Endothelial cell of umbilical vein (primary cell): ENCODE data around the gene DPP7. TPM values are rescaled to one million over a fixed set of nuclear protein-coding genes. Genes with fewer than 3 reads are reported as not detected.

Source experiments
- BruUV-seq: library from RNA; stranded (reverse); fragments of 400-500 nt; replicated peaks from 2 replicates; lab custom pipeline; 2021; lab: Mats Ljungman, UMichigan
- CTCF ChIA-PET: fragments of 300-600, 350-600 bp; sonication (Branson Sonifier 250); formaldehyde crosslinking; loops from one replicate; lab custom pipeline; 2021; ENCODE audit warnings: antibody characterized with exemption, inconsistent platforms; lab: Charles Lee
- POLR2A ChIA-PET: fragments of 300-600, 350-600 bp; sonication (Branson Sonifier 250); formaldehyde crosslinking; loops from one replicate; lab custom pipeline; 2021; ENCODE audit warnings: antibody characterized with exemption, inconsistent platforms; lab: Charles Lee
- DNase-seq: peaks from one replicate; pipeline ENCODE4 v3.0.0-alpha.2; 2011; ENCODE audit warnings: low read depth, low spot score
- FAIRE-seq: peaks from 2 replicates; lab custom pipeline; 2011; peaks lifted over from hg19 to GRCh38; lab: Jason Lieb, UNC
- H2AFZ ChIP-seq: 2 replicates; pipeline ENCODE4 v1.6.0; 2012; ENCODE audit warnings: low read depth, low read length, control low read depth, inconsistent platforms
- H3K27ac ChIP-seq: 2 replicates; pipeline ENCODE4 v1.5.1; 2011; ENCODE audit warnings: low read depth, mild to moderate bottlenecking, control low read depth, low read length, moderate library complexity; ENCODE audit not compliant: insufficient read depth
- H3K27me3 ChIP-seq, 2 experiments: 2 replicates each; pipeline versions ENCODE4 v1.6.0 to v1.6.1; 2011; ENCODE audit warnings: low read length in 2 of 2, mixed read lengths in 1 of 2; ENCODE audit not compliant: control insufficient read depth in 2 of 2, insufficient read depth in 2 of 2
- H3K36me3 ChIP-seq, 2 experiments: 2 replicates in 1 of 2; 3 replicates in 1 of 2; pipeline ENCODE4 v1.5.1; 2011; ENCODE audit warnings: low read length in 2 of 2, mild to moderate bottlenecking in 1 of 2, moderate library complexity in 1 of 2; ENCODE audit not compliant: control insufficient read depth in 2 of 2, insufficient read depth in 2 of 2; ENCODE audit errors: extremely low read depth in 1 of 2
- H3K4me1 ChIP-seq: 3 replicates; pipeline ENCODE4 v1.5.1; 2011; ENCODE audit warnings: mild to moderate bottlenecking, low read length; ENCODE audit not compliant: control insufficient read depth, insufficient read depth; ENCODE audit errors: extremely low read depth
- H3K4me2 ChIP-seq: 2 replicates; pipeline ENCODE4 v1.6.1; 2011; ENCODE audit warnings: low read length, control low read depth, mixed read lengths; ENCODE audit not compliant: insufficient read depth
- H3K4me3 ChIP-seq, 3 experiments: fragments of 200-600 bp in 1 of 3; sonication (generic), shearing (Covaris generic) in 1 of 3; replicated peaks in 1 of 3; 2 replicates each; pipeline ENCODE4 v1.5.1; 2011 to 2016; ENCODE audit warnings: control low read depth in 3 of 3, low read length in 3 of 3, mild to moderate bottlenecking in 2 of 3, inconsistent platforms in 1 of 3, low read depth in 1 of 3, moderate library complexity in 1 of 3; ENCODE audit not compliant: insufficient read depth in 1 of 3
- H3K79me2 ChIP-seq: 2 replicates; pipeline ENCODE4 v1.6.0; 2012; ENCODE audit warnings: low read length, inconsistent platforms; ENCODE audit not compliant: control insufficient read depth, insufficient read depth
- H3K9ac ChIP-seq: replicated peaks from 2 replicates; pipeline ENCODE3; 2011; ENCODE audit warnings: low read length, control low read depth; ENCODE audit not compliant: insufficient read depth; ENCODE audit errors: extremely low read depth
- H3K9me1 ChIP-seq: replicated peaks from 3 replicates; pipeline ENCODE4 v1.6.0; 2011; ENCODE audit warnings: mild to moderate bottlenecking, low read length; ENCODE audit not compliant: control insufficient read depth, insufficient read depth; ENCODE audit errors: extremely low read depth
- H3K9me3 ChIP-seq: replicated peaks from 2 replicates; pipeline ENCODE4 v1.5.1; 2012; ENCODE audit warnings: low read length, inconsistent platforms; ENCODE audit not compliant: control insufficient read depth, insufficient read depth
- H4K20me1 ChIP-seq: replicated peaks from 2 replicates; pipeline ENCODE3; 2011; ENCODE audit warnings: mild to moderate bottlenecking, low read length; ENCODE audit not compliant: control insufficient read depth, insufficient read depth; ENCODE audit errors: extremely low read depth
- EZH2 ChIP-seq: IDR thresholded peaks from 2 replicates; pipeline ENCODE4 v1.6.1; 2012; ENCODE audit warnings: borderline replicate concordance, low read depth, mild to moderate bottlenecking, moderate library complexity, low read length, inconsistent platforms; ENCODE audit not compliant: severe bottlenecking
- FOS ChIP-seq: IDR thresholded peaks from 2 replicates; pipeline ENCODE4 v1.6.1; 2011; ENCODE audit warnings: mild to moderate bottlenecking, low read length, moderate library complexity, borderline replicate concordance; ENCODE audit not compliant: insufficient read depth
- GATA2 ChIP-seq: IDR thresholded peaks from 2 replicates; pipeline ENCODE4 v1.7.0; 2011; ENCODE audit warnings: low read depth, mild to moderate bottlenecking, moderate library complexity, mixed read lengths, low read length; ENCODE audit not compliant: insufficient read length, insufficient read depth
- JUN ChIP-seq: IDR thresholded peaks from 2 replicates; pipeline ENCODE4 v1.6.1; 2011; ENCODE audit warnings: borderline replicate concordance, low read depth; ENCODE audit not compliant: insufficient read length, insufficient read depth
- MYC ChIP-seq: IDR thresholded peaks from one replicate; pipeline ENCODE4 v1.6.1; 2011; ENCODE audit warnings: mild to moderate bottlenecking, low read depth, low read length
- POLR2A ChIP-seq: IDR thresholded peaks from 2 replicates; pipeline ENCODE4 v1.6.1; 2012; ENCODE audit warnings: low read depth, mild to moderate bottlenecking, control low read depth, low read length
- POLR2AphosphoS5 ChIP-seq: IDR thresholded peaks from 2 replicates; pipeline ENCODE4 v1.6.1; 2012; ENCODE audit warnings: low read depth, mild to moderate bottlenecking, control low read depth, low read length, moderate library complexity; ENCODE audit not compliant: insufficient read depth
- dilution Hi-C: fragments of 300-500 bp; cut with MboI; formaldehyde crosslinking; loops from one replicate; pipeline ENCODE4 v1.15.0; 2019; ENCODE audit warnings: low sequenced_read_pairs; ENCODE audit not compliant: extremely low pct_ligation_motif_present
- intact Hi-C: fragments of 100-400 bp; cut with micrococcal nuclease; formaldehyde crosslinking; loops from one replicate; pipeline ENCODE4 v1.10.0; 2022
- polyA plus RNA-seq, 4 experiments: library from polyadenylated mRNA; depleted of rRNA in 3 of 4; stranded (reverse) in 3 of 4; unstranded in 1 of 4; fragments of >200 nt; gene quantifications; 2 replicates each; pipeline versions ENCODE4 v1.2.1 to v1.2.3, GENCODE V29; 2011 to 2012; ENCODE audit warnings: missing spikeins in 1 of 4
- total RNA-seq: library from RNA; stranded (reverse); gene quantifications from 2 replicates; pipeline ENCODE4 v1.2.3, GENCODE V29; 2021
- TF ChIP-seq, protein P1 (sequence below): IDR thresholded peaks from 2 replicates; pipeline ENCODE4 v1.6.1; 2011; ENCODE audit not compliant: insufficient read depth, insufficient read length
- TF ChIP-seq, protein P2 (sequence below), 2 donors: IDR thresholded peaks; 1 replicate in 1 of 2; 2 replicates in 1 of 2; pipeline ENCODE4 v1.5.1; 2011; ENCODE audit warnings: low read length in 2 of 2, mild to moderate bottlenecking in 2 of 2, moderate library complexity in 2 of 2, control low read depth in 1 of 2, inconsistent platforms in 1 of 2, low read depth in 1 of 2; ENCODE audit not compliant: insufficient read depth in 1 of 2; ENCODE audit errors: extremely low read depth in 1 of 2

DPP7 gene
- total and polyA plus RNA-seq, 2 donors (not counting 3 experiments of a cell fraction or from before 2014, with no cell fraction given): 149 to 200 TPM

- Histone ChIP-seq H3K27ac (no peak overlapping the region), H3K9me1 (no peaks in the 10 kb centered on the region), H3K4me2 (peak overlapping the region; percentile 90), H3K36me3 (peaks cover 0 to 8% of the 10 kb centered on the region in 2 experiments), H3K79me2 (no peaks in the 10 kb centered on the region), H4K20me1 (no peaks in the 10 kb centered on the region), H2AFZ (no peak overlapping the region), H3K4me1 (peaks cover 25% of the 10 kb centered on the region), H3K9ac (no peak overlapping the region), H3K9me3 (no peaks in the 10 kb centered on the region), H3K27me3 (no peaks in the 10 kb centered on the region), H3K4me3 (no peak overlapping the region)
- CTCF ChIA-PET: interaction anchor here (1.4 to 1.6 kb wide), 2 partner anchors 19 to 139 kb away, joined by 3 read pairs; partner anchors contain the start of gene RNF224
- dilution Hi-C loops (no loop called here), intact Hi-C loops (no loop called here)
- POLR2A ChIA-PET: no interaction called here
- DNase-seq (no peak), FAIRE-seq (no peak)
- no TSS peak for BruUV-seq
- TF ChIP-seq POLR2AphosphoS5: no peak
- no peak for TF ChIP-seq JUN
- no peak for TF ChIP-seq MYC
- TF ChIP-seq, protein P1, sequence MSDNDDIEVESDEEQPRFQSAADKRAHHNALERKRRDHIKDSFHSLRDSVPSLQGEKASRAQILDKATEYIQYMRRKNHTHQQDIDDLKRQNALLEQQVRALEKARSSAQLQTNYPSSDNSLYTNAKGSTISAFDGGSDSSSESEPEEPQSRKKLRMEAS: no peak
- TF ChIP-seq, protein P2, sequence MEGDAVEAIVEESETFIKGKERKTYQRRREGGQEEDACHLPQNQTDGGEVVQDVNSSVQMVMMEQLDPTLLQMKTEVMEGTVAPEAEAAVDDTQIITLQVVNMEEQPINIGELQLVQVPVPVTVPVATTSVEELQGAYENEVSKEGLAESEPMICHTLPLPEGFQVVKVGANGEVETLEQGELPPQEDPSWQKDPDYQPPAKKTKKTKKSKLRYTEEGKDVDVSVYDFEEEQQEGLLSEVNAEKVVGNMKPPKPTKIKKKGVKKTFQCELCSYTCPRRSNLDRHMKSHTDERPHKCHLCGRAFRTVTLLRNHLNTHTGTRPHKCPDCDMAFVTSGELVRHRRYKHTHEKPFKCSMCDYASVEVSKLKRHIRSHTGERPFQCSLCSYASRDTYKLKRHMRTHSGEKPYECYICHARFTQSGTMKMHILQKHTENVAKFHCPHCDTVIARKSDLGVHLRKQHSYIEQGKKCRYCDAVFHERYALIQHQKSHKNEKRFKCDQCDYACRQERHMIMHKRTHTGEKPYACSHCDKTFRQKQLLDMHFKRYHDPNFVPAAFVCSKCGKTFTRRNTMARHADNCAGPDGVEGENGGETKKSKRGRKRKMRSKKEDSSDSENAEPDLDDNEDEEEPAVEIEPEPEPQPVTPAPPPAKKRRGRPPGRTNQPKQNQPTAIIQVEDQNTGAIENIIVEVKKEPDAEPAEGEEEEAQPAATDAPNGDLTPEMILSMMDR (IDR thresholded peaks at IDR 0.05; ENCODE audit: extremely low read depth in 1 of 2, insufficient read depth in 1 of 2, low read depth in 1 of 2, low read length in 2 of 2): no peak
- no peak for TF ChIP-seq EZH2
- TF ChIP-seq GATA2: no peak
- no peak for TF ChIP-seq POLR2A
- TF ChIP-seq FOS: no peak
Measured at GRCh38 chr9:137088121-137088520, 26.4 kb downstream of the DPP7 start.
